Measurements from ENCODE around the gene PHF19.

- no peak for TF ChIP-seq CTCF (IDR thresholded peaks at IDR 0.05; ENCODE audit: poor library complexity, severe bottlenecking)
- TF ChIP-seq EZH2 (IDR thresholded peaks at IDR 0.05; ENCODE audit: borderline replicate concordance, insufficient read depth, low read length, poor library complexity, severe bottlenecking): no peak
- TF ChIP-seq TAF1 (IDR thresholded peaks at IDR 0.05; ENCODE audit: low read depth): no peak
- TF ChIP-seq POLR2AphosphoS5 (IDR thresholded peaks at IDR 0.05): no peak
These were observed 44.2 kb downstream of the PHF19 start for GRCh38 chr9:120832807-120833206.

All from neural cell (in vitro differentiated cells).